AG09309 (cell line): ENCODE measurements around the gene FRMD3.

Source experiments
- DNase-seq: peaks from one replicate; pipeline ENCODE4 v3.0.0-alpha.2; 2010; ENCODE audit warnings: low read depth
- H3K4me3 ChIP-seq: 2 replicates; pipeline ENCODE4 v1.5.1; 2011; ENCODE audit warnings: mild to moderate bottlenecking, low read depth, low read length, moderate library complexity; ENCODE audit not compliant: control insufficient read depth
- TF ChIP-seq, protein P1 (sequence below): IDR thresholded peaks from 2 replicates; pipeline ENCODE4 v1.5.1; 2011; ENCODE audit warnings: mild to moderate bottlenecking, low read depth, low read length, inconsistent platforms; ENCODE audit not compliant: insufficient read depth, control insufficient read depth; ENCODE audit errors: missing control alignments

Gene FRMD3

GRCh38 chr9:83219924-83220438 is 318.2 kb downstream of the FRMD3 start:
- H3K4me3 ChIP-seq: peak overlapping the region; percentile 51
- TF ChIP-seq, protein P1, sequence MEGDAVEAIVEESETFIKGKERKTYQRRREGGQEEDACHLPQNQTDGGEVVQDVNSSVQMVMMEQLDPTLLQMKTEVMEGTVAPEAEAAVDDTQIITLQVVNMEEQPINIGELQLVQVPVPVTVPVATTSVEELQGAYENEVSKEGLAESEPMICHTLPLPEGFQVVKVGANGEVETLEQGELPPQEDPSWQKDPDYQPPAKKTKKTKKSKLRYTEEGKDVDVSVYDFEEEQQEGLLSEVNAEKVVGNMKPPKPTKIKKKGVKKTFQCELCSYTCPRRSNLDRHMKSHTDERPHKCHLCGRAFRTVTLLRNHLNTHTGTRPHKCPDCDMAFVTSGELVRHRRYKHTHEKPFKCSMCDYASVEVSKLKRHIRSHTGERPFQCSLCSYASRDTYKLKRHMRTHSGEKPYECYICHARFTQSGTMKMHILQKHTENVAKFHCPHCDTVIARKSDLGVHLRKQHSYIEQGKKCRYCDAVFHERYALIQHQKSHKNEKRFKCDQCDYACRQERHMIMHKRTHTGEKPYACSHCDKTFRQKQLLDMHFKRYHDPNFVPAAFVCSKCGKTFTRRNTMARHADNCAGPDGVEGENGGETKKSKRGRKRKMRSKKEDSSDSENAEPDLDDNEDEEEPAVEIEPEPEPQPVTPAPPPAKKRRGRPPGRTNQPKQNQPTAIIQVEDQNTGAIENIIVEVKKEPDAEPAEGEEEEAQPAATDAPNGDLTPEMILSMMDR: no peak
- no peak for DNase-seq

GRCh38 chr9:83219154-83219923 is 318.9 kb downstream of the FRMD3 start:
- TF ChIP-seq, protein P1: peak; percentile 38
- H3K4me3 ChIP-seq: peak overlapping the region; percentile 51
- no peak for DNase-seq

DNA sequence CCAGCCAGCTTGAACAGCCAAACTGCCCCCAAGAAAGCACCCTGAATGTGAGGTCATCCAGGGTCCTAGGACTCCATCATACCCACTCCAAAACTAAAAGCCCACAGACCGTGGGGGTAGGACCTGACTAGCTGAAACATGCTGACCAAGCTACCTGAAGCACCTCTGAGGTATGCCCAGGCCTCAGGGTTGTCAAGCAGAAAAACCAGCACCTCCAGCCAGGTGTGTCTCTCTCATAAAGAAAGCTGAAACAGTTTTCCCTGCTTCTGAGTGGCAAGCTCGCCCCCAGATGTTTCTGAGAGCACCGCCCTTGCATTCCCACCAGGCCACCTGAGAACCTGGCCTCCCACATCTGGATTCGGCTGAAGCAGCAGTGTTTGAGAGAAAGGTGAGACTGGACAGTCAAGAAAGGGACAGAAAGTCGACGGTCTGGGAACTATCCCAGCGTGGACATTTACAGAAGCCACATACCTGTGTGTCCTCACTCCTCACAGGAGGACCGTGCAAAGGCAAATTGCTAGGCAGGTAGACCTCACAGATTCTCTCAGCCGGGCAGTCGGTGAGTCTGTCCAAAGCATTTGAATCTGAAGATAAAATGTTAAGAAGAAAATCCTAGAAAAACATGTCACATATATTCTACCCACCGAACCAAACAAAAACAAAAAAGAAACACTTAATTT is 319.6 kb downstream of the FRMD3 start:
- DNase-seq: no peak
- H3K4me3 ChIP-seq: no peak overlapping the region
- TF ChIP-seq, protein P1: no peak

GRCh38 chr9:83209188-83209731 is 328.9 kb downstream of the FRMD3 start:
- TF ChIP-seq, protein P1: no peak
- DNase-seq: no peak
- H3K4me3 ChIP-seq: no peak overlapping the region

- H3K4me3 ChIP-seq: no peak overlapping the region
- TF ChIP-seq, protein P1: no peak
- DNase-seq: no peak
Measured at GRCh38 chr9:83208065-83208850, 329.9 kb downstream of the FRMD3 start.

GRCh38 chr9:83204047-83204446 is 334.2 kb downstream of the FRMD3 start:
- TF ChIP-seq, protein P1: peak; percentile 38
- H3K4me3 ChIP-seq: no peak overlapping the region
- no peak for DNase-seq
